Fibroblast of villous mesenchyme (primary cell): ENCODE measurements around the gene GAS2. TPM values are rescaled to one million over a fixed set of nuclear protein-coding genes. Genes with fewer than 3 reads are reported as not detected.

ENCODE experiments used
- DNase-seq: peaks from one replicate; pipeline ENCODE4 v3.0.0-alpha.2; 2010; ENCODE audit warnings: low read depth
- H3K4me3 ChIP-seq: 2 replicates; pipeline ENCODE4 v1.5.1; 2011; ENCODE audit warnings: low read depth, mild to moderate bottlenecking, low read length
- CTCF ChIP-seq: IDR thresholded peaks from 2 replicates; pipeline ENCODE4 v1.5.1; 2012; ENCODE audit warnings: low read depth, mild to moderate bottlenecking, low read length; ENCODE audit not compliant: insufficient read depth
- total RNA-seq: library from RNA; depleted of rRNA; stranded (reverse); fragments of >200 nt; gene quantifications from 2 replicates; pipeline ENCODE4 v1.2.3, GENCODE V29; 2012

GAS2 gene
- total RNA-seq, 1 donor: 1.7 TPM

GRCh38 chr11:22723274-22723673 lies 56.9 kb downstream of the GAS2 start:
- DNase-seq: no peak
- no peak overlapping the region for H3K4me3 ChIP-seq
- TF ChIP-seq CTCF: no peak

GRCh38 chr11:22725079-22725478 lies 58.7 kb downstream of the GAS2 start:
- DNase-seq: no peak
- TF ChIP-seq CTCF: no peak
- H3K4me3 ChIP-seq: no peak overlapping the region

- no peak overlapping the region for H3K4me3 ChIP-seq
- TF ChIP-seq CTCF: no peak
- DNase-seq: no peak
Observed at GRCh38 chr11:22728600-22729389, 62.4 kb downstream of the GAS2 start.

GRCh38 chr11:22730319-22730718 lies 63.9 kb downstream of the GAS2 start:
- DNase-seq: no peak
- no peak overlapping the region for H3K4me3 ChIP-seq
- no peak for TF ChIP-seq CTCF

GRCh38 chr11:22732588-22732987 lies 66.2 kb downstream of the GAS2 start:
- DNase-seq: no peak
- TF ChIP-seq CTCF: no peak
- H3K4me3 ChIP-seq: no peak overlapping the region

GRCh38 chr11:22733475-22734248 lies 67.3 kb downstream of the GAS2 start:
- DNase-seq: no peak
- no peak overlapping the region for H3K4me3 ChIP-seq
- TF ChIP-seq CTCF: no peak
